SHP77 (cell line): ENCODE data around the gene ANO2.
A peak's percentile ranks its signal among the peaks of the same experiment; 100 is the strongest.

Experiments used
- DNase-seq, 2 experiments: peaks; one replicate each; lab custom pipeline; 2025; lab: John Stamatoyannopoulos, UW

The ANO2 gene

DNA sequence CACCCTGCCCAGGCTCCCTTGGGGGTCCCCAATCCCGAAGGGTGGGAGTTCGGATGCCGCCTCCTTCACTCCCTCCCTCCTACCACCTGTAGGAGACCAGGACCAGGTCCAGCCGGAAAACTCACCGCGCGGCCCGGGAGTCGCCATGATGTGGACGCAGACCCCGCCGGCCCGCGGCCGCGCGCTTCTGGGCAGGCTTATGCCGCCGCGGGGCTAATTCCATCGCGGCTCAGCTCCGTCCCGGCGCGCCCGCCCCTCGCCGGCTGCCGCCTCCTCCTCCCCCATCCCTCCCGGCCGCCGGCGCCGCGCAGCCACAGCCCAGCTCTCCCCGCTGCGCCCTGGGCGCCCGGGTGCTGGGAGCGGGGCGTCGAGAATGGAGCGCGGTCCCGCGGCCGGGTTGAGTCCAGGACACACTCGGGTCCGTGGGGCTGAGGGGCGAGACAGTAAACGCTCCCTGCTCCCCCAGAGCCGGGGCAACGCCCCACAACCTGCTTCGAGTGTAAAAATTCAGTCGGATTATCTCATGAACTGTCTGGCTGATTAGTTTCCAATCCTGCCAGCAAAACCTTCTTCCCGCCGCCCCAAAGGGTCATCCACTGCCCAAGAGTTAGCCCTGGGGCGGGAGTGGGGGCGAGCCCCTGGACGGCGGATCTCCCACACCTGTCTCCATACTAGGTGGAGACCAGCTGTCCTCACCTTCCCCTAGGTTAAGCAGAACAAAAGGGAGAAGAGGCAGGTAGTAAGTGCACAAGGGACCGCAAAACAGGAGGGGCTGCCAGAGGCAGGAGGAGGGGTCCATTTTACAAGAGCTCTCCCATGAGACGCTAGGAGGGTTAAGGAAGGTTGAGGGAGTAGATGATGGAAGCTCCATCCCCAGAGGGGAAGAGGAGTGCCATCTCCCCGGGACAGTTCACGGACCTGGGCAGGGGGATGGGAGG, at the start of gene ANO2:
Gene ANO2 (minus strand): TSS at position 189 of the 938 bp plus-strand sequence. CDS start 42 bp downstream, at position 147.
- no peak for DNase-seq

GRCh38 chr12:5989621-5990020, 44.6 kb upstream of the ANO2 start:
- no peak for DNase-seq

GRCh38 chr12:5988659-5989116, 43.6 kb upstream of the ANO2 start:
- DNase-seq, result peak in 1 of 2 experiments; percentile 30

DNA sequence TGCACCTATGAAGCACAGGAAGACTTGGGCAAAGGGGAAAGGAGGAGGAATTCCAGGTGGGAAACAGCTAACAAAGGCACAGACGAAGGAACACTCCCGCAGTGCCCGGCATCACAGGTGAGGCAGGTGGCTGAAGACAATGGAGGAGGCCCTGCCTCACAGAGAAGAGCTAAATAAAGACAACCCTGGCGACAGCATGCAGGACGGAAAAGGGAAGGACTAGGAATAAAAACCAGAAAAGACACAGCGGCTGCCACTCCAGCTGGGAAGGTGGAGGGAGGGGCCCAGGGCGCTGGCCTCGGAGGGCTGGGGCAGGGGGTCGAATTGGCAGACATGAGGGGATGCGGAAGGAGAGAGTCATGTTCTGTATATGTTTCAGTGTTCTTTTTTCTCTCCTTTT, 43.0 kb upstream of the ANO2 start:
- no peak for DNase-seq

DNA sequence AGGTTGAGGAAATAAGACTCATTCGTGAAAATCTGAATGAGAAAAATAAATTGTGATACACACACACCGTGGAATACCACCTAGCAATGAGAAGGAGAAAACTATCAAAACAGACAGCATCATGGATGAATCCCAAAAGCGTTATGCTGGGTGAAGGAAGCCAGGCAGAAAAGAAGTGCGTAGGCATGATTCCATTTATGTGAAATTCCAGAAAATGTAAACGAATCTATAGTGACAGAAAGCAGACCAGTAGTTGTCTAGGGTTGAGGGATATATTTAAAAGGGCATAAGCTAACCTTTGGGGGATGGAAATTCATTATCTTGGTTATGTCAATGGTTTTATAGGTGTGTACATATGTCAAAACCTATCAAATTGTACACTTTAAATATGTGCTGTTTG, 42.5 kb upstream of the ANO2 start:
- no peak for DNase-seq

GRCh38 chr12:5985471-5985870, 40.4 kb upstream of the ANO2 start:
- no peak for DNase-seq

DNA sequence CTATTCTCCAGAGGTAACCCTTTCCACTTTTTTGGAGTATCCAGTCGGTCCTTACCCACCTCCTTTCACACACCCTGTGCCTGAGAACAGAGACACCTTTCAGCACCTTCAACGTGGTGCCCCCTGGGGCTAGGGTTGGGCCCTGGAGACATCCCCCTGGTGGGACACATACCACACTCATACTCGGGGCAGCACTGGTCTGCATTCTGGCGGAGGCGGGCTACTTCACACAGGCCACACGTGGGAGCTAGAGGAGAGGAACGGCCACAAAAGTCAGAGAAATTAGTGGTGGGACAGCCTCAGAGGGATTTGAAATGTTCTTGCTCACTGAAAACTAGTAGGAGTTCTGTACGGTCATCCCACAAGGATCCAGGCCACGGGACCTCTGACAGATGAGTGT, 39.8 kb upstream of the ANO2 start:
- DNase-seq, result no peak

DNA sequence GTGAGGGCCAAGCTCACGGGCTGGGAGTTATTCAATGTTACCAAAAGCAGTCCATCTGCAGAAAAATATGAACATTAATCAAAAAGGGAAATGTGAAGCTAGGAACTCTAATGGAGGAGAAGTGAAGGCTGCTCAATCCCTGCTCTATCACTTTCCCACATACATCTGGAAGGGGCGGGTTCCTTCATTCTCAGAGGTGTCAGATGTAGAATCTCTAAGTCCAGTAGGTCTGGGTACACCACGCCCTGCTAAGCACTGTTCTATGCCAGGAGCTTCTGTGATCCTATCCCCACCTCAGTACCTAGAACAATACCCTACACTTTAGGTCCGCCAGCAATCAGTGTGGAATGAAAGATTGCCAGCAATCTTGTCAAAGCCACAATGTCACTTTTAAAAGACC, 37.0 kb upstream of the ANO2 start:
- DNase-seq, result no peak

GRCh38 chr12:5977556-5977955, 32.5 kb upstream of the ANO2 start:
- DNase-seq, result no peak

- no peak for DNase-seq
Observed at GRCh38 chr12:5976711-5977110, 31.7 kb upstream of the ANO2 start.

DNA sequence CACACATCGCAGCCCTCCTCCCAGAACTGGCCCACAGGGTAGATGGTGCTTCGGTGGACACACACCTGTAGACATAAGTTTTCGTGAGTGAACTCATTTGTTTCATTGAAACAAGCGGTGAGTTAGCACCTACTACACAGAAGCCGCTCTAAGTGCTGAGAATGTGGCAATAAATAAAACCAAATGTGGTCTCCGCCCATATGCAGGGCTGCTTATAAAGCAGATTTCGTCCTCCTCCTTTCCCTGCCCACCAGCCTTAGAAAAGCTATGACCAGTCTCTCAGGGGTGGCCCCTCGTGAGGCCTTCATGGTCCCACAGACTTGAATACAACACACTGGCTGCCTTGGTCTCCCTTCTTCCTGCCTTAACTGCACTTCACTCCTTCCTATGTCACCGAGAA, 31.1 kb upstream of the ANO2 start:
- no peak for DNase-seq

- no peak for DNase-seq
Observed at GRCh38 chr12:5973461-5974115, 28.5 kb upstream of the ANO2 start.

DNA sequence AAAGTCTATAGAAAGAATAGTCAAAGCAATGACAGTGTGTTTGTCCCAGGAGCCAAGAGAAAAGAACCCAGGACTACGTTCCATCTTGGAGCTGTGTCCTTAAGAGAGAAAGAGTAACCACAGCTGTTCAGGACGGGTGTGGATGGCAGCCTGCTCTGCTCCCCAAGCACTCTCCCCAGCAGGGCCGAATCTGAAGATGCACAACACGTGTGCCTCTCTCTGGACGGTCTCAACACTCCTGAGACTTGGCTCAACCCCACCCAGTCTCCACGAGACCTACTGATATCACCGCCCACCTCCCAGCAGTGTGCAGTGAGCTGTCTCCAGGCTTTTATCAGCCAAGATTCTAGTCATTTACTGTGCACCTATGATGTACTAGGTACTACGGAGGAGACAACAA, 27.3 kb upstream of the ANO2 start:
- DNase-seq, result no peak

DNA sequence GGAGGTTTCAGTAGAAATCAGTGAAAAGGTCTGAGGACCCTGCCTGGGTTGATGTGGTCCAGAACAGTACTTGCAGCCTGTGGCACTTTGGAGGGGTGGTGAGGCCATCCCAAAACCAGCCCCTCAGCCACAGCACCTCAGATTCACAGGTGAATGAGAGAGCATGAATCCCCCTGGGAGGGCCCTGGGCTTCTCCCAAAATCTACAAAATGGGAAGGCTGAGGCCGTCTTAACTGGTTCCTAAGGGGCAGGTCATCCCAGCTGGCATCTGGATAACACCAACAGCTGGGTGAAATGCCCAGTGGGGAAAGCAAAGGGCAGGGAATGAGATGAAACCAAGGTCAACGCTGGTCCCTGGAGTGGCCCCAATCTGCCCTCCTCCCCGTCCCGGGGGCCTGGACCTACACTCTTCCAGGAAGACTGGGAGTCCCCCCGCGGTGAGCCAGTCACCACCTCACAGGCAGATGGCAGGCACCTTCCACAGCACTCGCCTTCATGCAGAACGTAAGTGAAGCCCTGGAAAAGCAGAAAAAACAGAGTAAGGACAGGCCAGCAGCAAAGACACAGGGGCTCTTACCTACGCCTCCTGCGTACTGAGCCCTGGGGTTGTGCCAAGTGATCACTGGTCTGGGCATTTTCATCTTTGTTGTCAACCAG, 26.3 kb upstream of the ANO2 start:
- DNase-seq, result no peak

DNA sequence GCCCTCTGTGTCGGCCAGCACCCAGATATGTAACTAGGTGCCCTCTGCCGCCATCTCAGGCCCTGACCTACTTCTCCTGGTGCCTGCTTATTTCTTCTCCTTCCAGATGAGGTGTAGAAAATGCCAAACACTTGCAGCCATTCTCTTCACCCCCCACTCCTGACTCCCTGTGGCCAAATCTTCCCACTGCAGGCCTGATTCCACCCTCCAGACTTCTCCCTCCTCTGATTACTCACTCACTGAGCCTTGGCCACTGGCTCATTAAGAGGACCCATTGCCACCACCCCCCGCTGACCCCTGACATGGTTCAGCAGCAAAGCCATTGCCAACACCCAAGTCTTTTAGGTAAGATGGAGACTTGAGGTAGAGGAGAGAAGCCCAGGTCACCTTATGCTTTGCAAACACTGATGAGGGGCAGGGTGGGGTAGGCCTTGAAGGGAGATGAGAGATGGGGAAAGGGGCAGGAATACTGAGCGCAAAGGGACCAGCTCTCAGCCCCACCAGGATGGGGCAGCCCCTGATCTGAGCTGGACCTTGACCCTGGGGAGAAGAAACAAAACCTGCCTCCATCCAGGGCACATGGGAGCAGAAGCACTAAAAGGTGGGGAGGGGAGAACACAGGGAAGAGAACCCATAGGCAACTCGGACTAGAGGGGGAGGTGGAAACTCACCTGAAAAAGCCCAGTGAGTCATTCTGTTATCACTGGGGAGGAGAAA, 25.1 kb upstream of the ANO2 start:
- DNase-seq, result no peak

GRCh38 chr12:5969156-5969973, 24.3 kb upstream of the ANO2 start:
- no peak for DNase-seq

DNA sequence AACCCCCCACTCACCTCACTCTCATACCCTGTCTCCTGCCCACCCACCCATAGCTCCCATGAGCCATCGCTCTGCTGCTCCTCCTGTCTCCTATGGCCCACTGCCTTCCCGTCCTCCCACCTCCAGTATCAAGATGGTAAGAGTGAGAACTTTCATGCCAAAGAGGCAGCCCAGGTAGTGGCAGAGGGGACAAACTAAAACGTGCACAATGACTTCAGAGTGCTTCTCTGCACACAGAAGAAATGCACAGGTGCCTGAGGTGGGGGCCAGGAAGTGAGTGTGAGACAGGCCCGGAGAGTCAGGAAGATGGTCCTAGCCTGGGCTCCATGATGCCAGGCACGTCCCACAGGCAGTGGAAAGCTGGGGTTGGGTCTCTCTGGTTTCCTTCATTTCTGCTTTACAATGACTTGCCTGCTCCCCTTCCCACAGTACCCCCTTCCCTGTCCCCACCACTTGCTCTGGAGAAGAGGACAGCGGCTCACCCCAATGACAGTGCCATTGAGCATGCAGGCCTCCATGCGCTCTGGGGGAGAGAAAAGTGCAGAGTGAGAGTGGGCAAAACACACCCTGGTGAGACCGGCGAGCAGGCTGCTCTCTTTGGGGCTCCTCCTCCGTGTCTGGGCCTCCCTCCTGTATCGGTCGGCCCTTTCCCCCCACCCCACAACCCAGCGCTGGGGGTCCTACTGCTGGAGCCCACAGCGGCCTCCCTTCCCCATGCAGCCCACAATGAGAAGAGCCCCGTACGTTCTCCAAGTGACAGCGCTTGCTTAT, 22.8 kb upstream of the ANO2 start:
- DNase-seq, result no peak

DNA sequence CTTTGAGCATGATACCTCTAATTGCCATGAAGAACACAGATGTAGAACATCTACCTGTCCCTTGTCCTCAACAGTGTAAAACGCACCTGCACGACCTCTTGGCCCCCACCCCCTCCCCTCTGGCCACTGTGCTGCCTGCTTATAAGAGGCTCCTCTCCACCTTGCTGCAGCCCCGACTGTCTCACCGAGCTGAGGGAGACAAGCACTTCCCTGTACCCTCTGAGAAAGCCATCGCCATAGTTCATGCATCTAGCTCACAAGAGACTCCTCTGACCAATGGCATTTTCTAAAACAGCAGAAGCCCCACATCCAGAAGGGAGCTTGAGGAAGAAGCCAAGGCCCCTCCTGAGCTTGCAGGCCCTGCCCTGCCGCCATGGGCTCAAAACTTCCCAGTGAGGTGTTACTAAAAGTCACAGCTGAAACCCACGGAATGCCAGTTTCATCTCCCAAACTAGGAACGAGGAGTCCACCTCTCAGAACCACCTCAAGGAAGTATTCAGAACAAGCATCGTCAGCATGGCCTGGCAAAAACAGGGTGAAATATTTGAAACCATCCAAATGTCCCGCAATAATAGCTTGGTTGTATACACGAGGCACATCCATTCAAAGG, 21.5 kb upstream of the ANO2 start:
- no peak for DNase-seq

- DNase-seq, result no peak
Observed at GRCh38 chr12:5965950-5966383, 20.9 kb upstream of the ANO2 start.
